PC-3 (cell line): ENCODE data around the gene CASP12. TPM values are rescaled to one million over a fixed set of nuclear protein-coding genes. Genes with fewer than 3 reads are reported as not detected.

Source experiments
- ATAC-seq: fragments of 200-7000 bp; cut with Tn5 transposase; 2 replicates; pipeline ENCODE4 v1.9.1; 2020; ENCODE audit warnings: mild to moderate bottlenecking, moderate library complexity
- BruUV-seq: library from RNA; stranded (reverse); fragments of 400-500 nt; replicated peaks from 2 replicates; lab custom pipeline; 2021; lab: Mats Ljungman, UMichigan
- CTCF ChIA-PET: fragments of 300-600 bp; sonication (Branson Sonifier 250); formaldehyde crosslinking; loops from one replicate; lab custom pipeline; 2022; ENCODE audit warnings: antibody characterized with exemption; lab: Charles Lee
- POLR2A ChIA-PET: fragments of 300-600 bp; sonication (Branson Sonifier 250); formaldehyde crosslinking; loops from one replicate; lab custom pipeline; 2022; ENCODE audit warnings: antibody characterized with exemption; ENCODE audit not compliant: unreplicated experiment; lab: Charles Lee
- DNase-seq: peaks from one replicate; pipeline ENCODE4 v3.0.0-alpha.2; 2015
- H2AFZ ChIP-seq: fragments of 300-600 bp; sonication (generic); 2 replicates; pipeline ENCODE4 v1.6.0; 2016; ENCODE audit warnings: antibody characterized with exemption, low read length
- H3F3A ChIP-seq: fragments of 300-600 bp; sonication (generic); one replicate; pipeline ENCODE4 v1.6.0; 2017; ENCODE audit warnings: antibody characterized with exemption, low read length, control low read depth, mild to moderate bottlenecking; ENCODE audit not compliant: unreplicated experiment
- H3K27ac ChIP-seq: fragments of 300-600 bp; sonication (generic); 2 replicates; pipeline ENCODE4 v1.5.1; 2016; ENCODE audit warnings: mild to moderate bottlenecking, low read length
- H3K27me3 ChIP-seq: fragments of 300-600 bp; sonication (generic); 2 replicates; pipeline ENCODE4 v1.6.1; 2016; ENCODE audit warnings: low read length, mixed read lengths
- H3K36me3 ChIP-seq: fragments of 300-600 bp; sonication (generic); 2 replicates; pipeline ENCODE4 v1.6.1; 2016; ENCODE audit warnings: low read depth, mixed run types, low read length, mixed read lengths
- H3K4me1 ChIP-seq: fragments of 300-600 bp; sonication (generic); 2 replicates; pipeline ENCODE4 v1.5.1; 2016; ENCODE audit warnings: low read length; ENCODE audit not compliant: insufficient read depth
- H3K4me2 ChIP-seq: fragments of 300-600 bp; sonication (generic); 2 replicates; pipeline ENCODE4 v1.6.0; 2016; ENCODE audit warnings: low read length
- H3K4me3 ChIP-seq: fragments of 300-600 bp; sonication (generic); 2 replicates; pipeline ENCODE4 v1.5.1; 2016; ENCODE audit warnings: mild to moderate bottlenecking, low read length, mixed read lengths
- H3K79me2 ChIP-seq: fragments of 300-600 bp; sonication (generic); 2 replicates; pipeline ENCODE4 v1.6.1; 2017; ENCODE audit warnings: low read length, mixed read lengths
- H3K9ac ChIP-seq: fragments of 300-600 bp; sonication (generic); 2 replicates; pipeline ENCODE4 v1.6.0; 2016; ENCODE audit warnings: mild to moderate bottlenecking, low read length
- H3K9me2 ChIP-seq: fragments of 300-600 bp; sonication (generic); replicated peaks from 2 replicates; pipeline ENCODE4 v1.6.1; 2016; ENCODE audit warnings: mixed run types, low read length, mixed read lengths
- H3K9me3 ChIP-seq: fragments of 300-600 bp; sonication (generic); 2 replicates; pipeline ENCODE4 v1.6.1; 2016; ENCODE audit warnings: low read length, mixed read lengths
- H4K20me1 ChIP-seq: fragments of 300-600 bp; sonication (generic); 2 replicates; pipeline ENCODE4 v1.6.1; 2016; ENCODE audit warnings: low read length, mixed read lengths
- CTCF ChIP-seq: fragments of 300-600 bp; sonication (generic); conservative IDR thresholded peaks from 2 replicates; pipeline ENCODE4 v1.5.1; 2017; ENCODE audit warnings: antibody characterized with exemption, low read depth, mild to moderate bottlenecking, low read length
- EZH2 ChIP-seq: fragments of 300-600 bp; sonication (generic); IDR thresholded peaks from one replicate; pipeline ENCODE4 v1.6.1; 2017; ENCODE audit warnings: antibody characterized with exemption, mild to moderate bottlenecking, low read length; ENCODE audit not compliant: unreplicated experiment
- EZH2phosphoT487 ChIP-seq: fragments of 300-600 bp; sonication (generic); IDR thresholded peaks from 2 replicates; pipeline ENCODE4 v1.6.1; 2018; ENCODE audit warnings: mild to moderate bottlenecking, antibody characterized with exemption, low read length, borderline replicate concordance
- intact Hi-C: fragments of 100-400 bp; cut with micrococcal nuclease; formaldehyde crosslinking; loops from 2 replicates; pipeline ENCODE4 v1.9.0; 2023
- total RNA-seq: library from RNA; depleted of rRNA; stranded (reverse); fragments of >200 nt; gene quantifications from 2 replicates; pipeline ENCODE4 v1.2.3, GENCODE V29; 2014

Gene CASP12
- total RNA-seq, 1 experiment from 2014 or later = not detected

GRCh38 chr11:104881117-104881794, 17.0 kb downstream of the CASP12 start:
- Histone ChIP-seq H3K9me3 (no peaks in the 10 kb centered on the region), H3K27me3 (no peaks in the 10 kb centered on the region), H3K36me3 (no peaks in the 10 kb centered on the region), H3F3A (no peaks in the 10 kb centered on the region), H3K4me3 (no peak overlapping the region), H3K79me2 (no peaks in the 10 kb centered on the region), H3K4me2 (no peak overlapping the region), H3K4me1 (no peaks in the 10 kb centered on the region), H4K20me1 (no peaks in the 10 kb centered on the region), H3K9me2 (no peaks in the 10 kb centered on the region), H3K27ac (no peak overlapping the region), H3K9ac (no peak overlapping the region), H2AFZ (no peak overlapping the region)
- TF ChIP-seq EZH2 = no peak
- no peak for TF ChIP-seq EZH2phosphoT487
- no peak for TF ChIP-seq CTCF
- DNase-seq = no peak
- POLR2A ChIA-PET = no interaction called here
- intact Hi-C loops = no loop called here
- CTCF ChIA-PET = no interaction called here
- no TSS peak for BruUV-seq
- ATAC-seq = no peak

GRCh38 chr11:104879514-104880190, 18.6 kb downstream of the CASP12 start:
- Histone ChIP-seq H4K20me1 (no peaks in the 10 kb centered on the region), H3K9ac (no peak overlapping the region), H3K4me1 (no peaks in the 10 kb centered on the region), H3F3A (no peaks in the 10 kb centered on the region), H3K9me3 (no peaks in the 10 kb centered on the region), H3K36me3 (no peaks in the 10 kb centered on the region), H3K9me2 (no peaks in the 10 kb centered on the region), H3K79me2 (no peaks in the 10 kb centered on the region), H3K4me3 (no peak overlapping the region), H3K4me2 (no peak overlapping the region), H3K27ac (no peak overlapping the region), H2AFZ (no peak overlapping the region), H3K27me3 (no peaks in the 10 kb centered on the region)
- TF ChIP-seq EZH2phosphoT487 = no peak
- peak; percentile 46; the same call in 1 of the 2 replicates for TF ChIP-seq CTCF
- ATAC-seq (no peak), DNase-seq (no peak)
- no TSS peak for BruUV-seq
- ChIA-PET CTCF (no interaction called here), POLR2A (no interaction called here)
- intact Hi-C loops = no loop called here

- DNase-seq (no peak), ATAC-seq (no peak)
- H3K9me2 ChIP-seq = no peaks in the 10 kb centered on the region
- H3K27ac ChIP-seq = no peak overlapping the region
- POLR2A ChIA-PET = no interaction called here
- H4K20me1 ChIP-seq = no peaks in the 10 kb centered on the region
- H3K27me3 ChIP-seq = no peaks in the 10 kb centered on the region
- no TSS peak for BruUV-seq
- no peaks in the 10 kb centered on the region for H3K4me1 ChIP-seq
- intact Hi-C loops = no loop called here
- no peak overlapping the region for H3K9ac ChIP-seq
- no peak overlapping the region for H2AFZ ChIP-seq
- TF ChIP-seq CTCF = no peak
- no peak for TF ChIP-seq EZH2phosphoT487
- TF ChIP-seq EZH2 = no peak
- no peaks in the 10 kb centered on the region for H3K36me3 ChIP-seq
- no peak overlapping the region for H3K4me2 ChIP-seq
- no peak overlapping the region for H3K4me3 ChIP-seq
- CTCF ChIA-PET = no interaction called here
- H3K9me3 ChIP-seq = no peaks in the 10 kb centered on the region
- H3F3A ChIP-seq = no peaks in the 10 kb centered on the region
- no peaks in the 10 kb centered on the region for H3K79me2 ChIP-seq
Observed at GRCh38 chr11:104876861-104877431, 21.3 kb downstream of the CASP12 start.
